Liver (tissue), 2 donors: ENCODE results near the gene SYNJ2.

ENCODE experiments used
- CTCF ChIP-seq: fragments of 150-350 bp; IDR thresholded peaks from 2 replicates; pipeline ENCODE4 v1.5.1; 2017; ENCODE audit warnings: improper control_type of control experiment, low read depth, low read length; ENCODE audit not compliant: missing input control
- MAX ChIP-seq: IDR thresholded peaks from 2 replicates; pipeline ENCODE4 v1.6.1; 2016; ENCODE audit warnings: antibody characterized with exemption
- donor health status: healthy.

GRCh38 chr6:158125271-158125670 lies 143.6 kb downstream of the SYNJ2 start:
- TF ChIP-seq CTCF, result no peak
- no peak for TF ChIP-seq MAX
